Vagina (tissue), 2 donors: ENCODE measurements around the gene CDC42EP2. TPM values are rescaled to one million over a fixed set of nuclear protein-coding genes. Genes with fewer than 3 reads are reported as not detected.

Experiments
- DNase-seq, 2 donors: peaks; one replicate each; pipeline ENCODE4 v3.0.0-alpha.2; 2017; ENCODE audit errors: extremely low spot score in 2 of 2
- H3K27ac ChIP-seq: fragments of 200-600 bp; sonication (generic); one replicate; pipeline ENCODE4 v1.5.1; 2019
- H3K27me3 ChIP-seq: fragments of 200-600 bp; sonication (generic); one replicate; pipeline ENCODE4 v1.5.1; 2019
- H3K36me3 ChIP-seq, 2 donors: fragments of 200-600 bp; sonication (generic); one replicate each; pipeline ENCODE4 v1.5.1; 2017 to 2019
- H3K4me1 ChIP-seq: fragments of 200-600 bp; sonication (generic); one replicate; pipeline ENCODE4 v1.5.1; 2019
- H3K4me3 ChIP-seq, 2 donors: fragments of 200-600 bp; sonication (generic); 1 replicate in 1 of 2; 2 replicates in 1 of 2; pipeline ENCODE4 v1.5.1; 2016 to 2019
- H3K9me3 ChIP-seq: fragments of 200-600 bp; sonication (generic); one replicate; pipeline ENCODE4 v1.5.1; 2019
- CTCF ChIP-seq, 3 experiments: fragments of 450-650 bp in 2 of 3; fragments of 200-600 bp in 1 of 3; sonication (generic) in 1 of 3; IDR thresholded peaks; one replicate each; pipeline ENCODE4 v1.5.1; 2017 to 2019; ENCODE audit warnings: antibody characterized with exemption in 3 of 3, mild to moderate bottlenecking in 2 of 3, moderate library complexity in 2 of 3
- POLR2A ChIP-seq, 2 donors: fragments of 450-650 bp; IDR thresholded peaks; one replicate each; pipeline ENCODE4 v1.6.1; 2017; ENCODE audit warnings: antibody characterized with exemption in 2 of 2, mild to moderate bottlenecking in 2 of 2, moderate library complexity in 2 of 2
- POLR2AphosphoS5 ChIP-seq, 2 donors: sonication (generic); formaldehyde crosslinking; IDR thresholded peaks; one replicate each; pipeline ENCODE4 v1.9.0; 2017; ENCODE audit warnings: antibody characterized with exemption in 2 of 2, mild to moderate bottlenecking in 2 of 2, low read depth in 1 of 2; ENCODE audit not compliant: insufficient read depth in 1 of 2
- intact Hi-C: fragments of 100-400 bp; cut with DNase I; formaldehyde crosslinking; loops from one replicate; pipeline ENCODE4 v1.15.1; 2023
- total RNA-seq: library from RNA; depleted of rRNA; stranded (reverse); fragments of >200 nt; gene quantifications from one replicate; pipeline ENCODE4 v1.2.3, GENCODE V29; 2016

CDC42EP2 gene
- total RNA-seq, 1 donor from 2014 or later = 27.7 TPM

- Histone ChIP-seq H3K9me3 (no peaks in the 10 kb centered on the region), H3K27me3 (no peaks in the 10 kb centered on the region), H3K36me3 (no peaks in the 10 kb centered on the region), H3K4me3 (no peak overlapping the region), H3K27ac (no peak overlapping the region), H3K4me1 (peaks cover 54% of the 10 kb centered on the region)
- no peak for TF ChIP-seq CTCF (IDR thresholded peaks at IDR 0.05)
- TF ChIP-seq POLR2A (IDR thresholded peaks at IDR 0.05) = no peak
- intact Hi-C loops = no loop called here
- no peak for DNase-seq
These were observed 3.4 kb upstream of the CDC42EP2 start for GRCh38 chr11:65311170-65311678.

DNA sequence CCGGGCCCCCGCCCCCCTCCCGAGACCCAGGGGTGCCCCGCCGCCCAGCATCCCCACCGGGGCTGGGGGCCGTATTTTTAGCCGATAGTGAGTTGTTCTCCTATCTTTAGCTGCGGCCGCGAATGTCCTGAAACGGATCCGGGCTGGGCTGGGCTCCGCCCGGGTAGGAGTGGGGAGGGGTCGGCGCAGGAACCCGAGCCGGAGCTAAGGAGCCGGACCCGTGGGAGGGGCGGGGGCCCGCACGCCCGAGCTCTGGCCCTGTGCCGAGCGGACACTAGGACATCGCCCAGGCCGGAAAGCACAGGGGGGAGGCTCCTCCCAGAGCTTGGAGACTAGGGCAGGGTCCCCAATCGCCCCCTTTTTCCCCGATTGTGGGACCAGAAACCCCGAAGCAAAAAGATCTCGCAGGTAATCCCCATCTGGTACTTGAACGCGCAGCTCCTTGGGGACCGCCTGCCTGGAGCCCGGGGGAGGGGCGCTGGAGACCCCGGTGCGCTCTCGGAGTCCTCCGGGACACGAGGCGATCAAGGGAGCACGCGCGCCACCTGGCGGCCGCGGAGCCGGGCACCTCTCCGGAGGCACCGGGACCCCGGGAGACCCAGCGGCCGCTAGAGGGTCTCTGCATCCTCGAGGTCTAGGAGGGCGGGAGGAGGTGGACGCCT is 669 bp downstream of the CDC42EP2 start:
- no peak for DNase-seq
- peak; percentile 91 to 96 (median 94) for TF ChIP-seq CTCF (IDR thresholded peaks at IDR 0.05)
- TF ChIP-seq POLR2A (IDR thresholded peaks at IDR 0.05) = no peak
- peak in 1 of 2 donors; percentile 60 for TF ChIP-seq POLR2AphosphoS5 (IDR thresholded peaks at IDR 0.05; ENCODE audit: insufficient read depth in 1 of 2, low read depth in 1 of 2)

DNA sequence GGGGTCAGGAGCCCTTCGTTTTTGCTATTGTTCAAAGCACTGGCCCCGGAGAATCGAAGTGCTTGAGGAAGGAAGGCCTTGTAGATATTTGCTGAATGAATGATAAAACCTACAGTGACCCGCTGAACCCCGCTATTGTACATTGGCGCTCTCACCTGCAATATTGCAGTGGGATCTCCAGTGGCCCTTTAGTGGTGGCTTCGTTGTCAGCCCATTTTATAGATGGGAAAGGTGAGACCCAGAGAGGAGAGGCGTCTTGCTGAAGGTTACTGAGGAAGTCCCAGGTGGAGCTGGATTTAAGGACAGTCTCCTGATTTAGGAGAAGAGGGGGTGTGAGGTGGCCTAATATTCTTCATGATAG is 1.2 kb downstream of the CDC42EP2 start:
- no peak for TF ChIP-seq POLR2A (IDR thresholded peaks at IDR 0.05)
- TF ChIP-seq POLR2AphosphoS5 (IDR thresholded peaks at IDR 0.05; ENCODE audit: insufficient read depth in 1 of 2, low read depth in 1 of 2) = no peak
- no peak for TF ChIP-seq CTCF (IDR thresholded peaks at IDR 0.05)
- peak overlapping the region; percentile 90 for H3K27ac ChIP-seq
- intact Hi-C loops = loop anchor here (2.0 kb wide), 1 partner anchor 41 kb away; no protein-coding TSS in a partner anchor
- no peaks in the 10 kb centered on the region for H3K9me3 ChIP-seq
- no peaks in the 10 kb centered on the region for H3K27me3 ChIP-seq
- H3K4me3 ChIP-seq = peak overlapping the region; percentile 89 to 94
- DNase-seq = no peak
- peaks cover 0 to 4% of the 10 kb centered on the region in 2 donors for H3K36me3 ChIP-seq
- peaks cover 68% of the 10 kb centered on the region for H3K4me1 ChIP-seq

More for the DNA sequence above, 669 bp downstream of the CDC42EP2 start:
- Histone ChIP-seq H3K4me3 (peak overlapping the region; percentile 89 to 94), H3K4me1 (peaks cover 70% of the 10 kb centered on the region), H3K9me3 (no peaks in the 10 kb centered on the region), H3K27me3 (no peaks in the 10 kb centered on the region), H3K36me3 (no peaks in the 10 kb centered on the region), H3K27ac (peak overlapping the region; percentile 90)
- intact Hi-C loops = no loop called here

- peak overlapping the region; percentile 90 for H3K27ac ChIP-seq
- TF ChIP-seq POLR2AphosphoS5 (IDR thresholded peaks at IDR 0.05; ENCODE audit: insufficient read depth in 1 of 2, low read depth in 1 of 2) (peak in 1 of 2 donors; percentile 63), CTCF (IDR thresholded peaks at IDR 0.05) (no peak)
- peaks cover 68% of the 10 kb centered on the region for H3K4me1 ChIP-seq
- DNase-seq = no peak
- intact Hi-C loops = loop anchor here (2.0 kb wide), 1 partner anchor 42 kb away; no protein-coding TSS in a partner anchor
- peak overlapping the region; percentile 89 to 94 for H3K4me3 ChIP-seq
- H3K36me3 ChIP-seq = peaks cover 0 to 10% of the 10 kb centered on the region in 2 donors
- H3K9me3 ChIP-seq = no peaks in the 10 kb centered on the region
- H3K27me3 ChIP-seq = no peaks in the 10 kb centered on the region
These were observed 1.8 kb downstream of the CDC42EP2 start for GRCh38 chr11:65316227-65317024.
